Liver (tissue), 3 donors: Measurements from ENCODE around the gene DMRT1.

Experiments used
- EGR1 ChIP-seq, 2 donors: IDR thresholded peaks; 2 replicates each; pipeline ENCODE4 v1.6.1; 2016 to 2018; ENCODE audit warnings: antibody characterized with exemption in 2 of 2, low read depth in 2 of 2
- GABPA ChIP-seq, 2 donors: IDR thresholded peaks in 1 of 2; conservative IDR thresholded peaks in 1 of 2; 2 replicates each; pipeline ENCODE4 v1.6.1; 2016; ENCODE audit warnings: antibody characterized with exemption in 2 of 2, mild to moderate bottlenecking in 1 of 2, moderate library complexity in 1 of 2
- HNF4G ChIP-seq: IDR thresholded peaks from 2 replicates; pipeline ENCODE4 v1.6.1; 2016; ENCODE audit warnings: antibody characterized with exemption
- JUND ChIP-seq, 2 donors: IDR thresholded peaks; 2 replicates each; pipeline ENCODE4 v1.6.1; 2016; ENCODE audit warnings: antibody characterized with exemption in 2 of 2
- MAX ChIP-seq: IDR thresholded peaks from 2 replicates; pipeline ENCODE4 v1.6.1; 2016; ENCODE audit warnings: antibody characterized with exemption
- RAD21 ChIP-seq, 2 donors: IDR thresholded peaks; 2 replicates each; pipeline ENCODE4 v1.6.1; 2016; ENCODE audit warnings: antibody characterized with exemption in 2 of 2, mild to moderate bottlenecking in 2 of 2
- REST ChIP-seq: IDR thresholded peaks from 2 replicates; pipeline ENCODE4 v1.6.1; 2016; ENCODE audit warnings: antibody characterized with exemption, mild to moderate bottlenecking
- RXRA ChIP-seq, 2 donors: IDR thresholded peaks; 2 replicates each; pipeline ENCODE4 v1.6.1; 2017 to 2018; ENCODE audit warnings: antibody characterized with exemption in 2 of 2, mild to moderate bottlenecking in 1 of 2
- SP1 ChIP-seq: IDR thresholded peaks from 2 replicates; pipeline ENCODE4 v1.6.1; 2018; ENCODE audit warnings: antibody characterized with exemption, mild to moderate bottlenecking
- TAF1 ChIP-seq: conservative IDR thresholded peaks from 2 replicates; pipeline ENCODE4 v1.6.1; 2016; ENCODE audit warnings: antibody characterized with exemption, mild to moderate bottlenecking
- YY1 ChIP-seq: IDR thresholded peaks from 2 replicates; pipeline ENCODE4 v1.6.1; 2016; ENCODE audit warnings: antibody characterized with exemption, mild to moderate bottlenecking
- TF ChIP-seq, protein P1 (sequence below): fragments of 150-350 bp; IDR thresholded peaks from 2 replicates; pipeline ENCODE4 v1.5.1; 2017; ENCODE audit warnings: improper control_type of control experiment, low read depth, low read length; ENCODE audit not compliant: missing input control
- TF ChIP-seq, protein P2 (sequence below): IDR thresholded peaks from 2 replicates; pipeline ENCODE4 v1.6.1; 2016; ENCODE audit warnings: antibody characterized with exemption
- donor health status: healthy.
- donor health status: healthy.

DNA sequence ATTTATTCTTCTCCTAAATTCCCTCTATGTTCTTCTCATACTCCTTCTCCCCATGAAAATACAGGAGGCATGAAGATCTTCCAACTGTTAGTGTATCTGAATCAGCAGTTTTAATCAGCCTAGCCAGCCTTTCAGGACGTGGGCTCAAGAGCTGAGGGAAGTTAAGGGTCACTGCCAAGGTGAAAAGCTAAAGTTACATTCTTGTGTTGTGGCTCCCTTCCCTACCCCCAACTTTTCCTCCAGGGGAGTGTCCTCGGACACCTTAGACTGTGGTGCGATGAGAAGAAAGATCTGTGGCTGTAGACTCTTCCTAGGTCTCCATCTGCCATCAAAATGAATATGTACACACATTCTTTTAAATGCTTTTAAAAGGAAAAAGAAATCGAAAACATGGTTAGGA lies 139.1 kb downstream of the DMRT1 start:
- TF ChIP-seq TAF1: no peak
- TF ChIP-seq, protein P1, sequence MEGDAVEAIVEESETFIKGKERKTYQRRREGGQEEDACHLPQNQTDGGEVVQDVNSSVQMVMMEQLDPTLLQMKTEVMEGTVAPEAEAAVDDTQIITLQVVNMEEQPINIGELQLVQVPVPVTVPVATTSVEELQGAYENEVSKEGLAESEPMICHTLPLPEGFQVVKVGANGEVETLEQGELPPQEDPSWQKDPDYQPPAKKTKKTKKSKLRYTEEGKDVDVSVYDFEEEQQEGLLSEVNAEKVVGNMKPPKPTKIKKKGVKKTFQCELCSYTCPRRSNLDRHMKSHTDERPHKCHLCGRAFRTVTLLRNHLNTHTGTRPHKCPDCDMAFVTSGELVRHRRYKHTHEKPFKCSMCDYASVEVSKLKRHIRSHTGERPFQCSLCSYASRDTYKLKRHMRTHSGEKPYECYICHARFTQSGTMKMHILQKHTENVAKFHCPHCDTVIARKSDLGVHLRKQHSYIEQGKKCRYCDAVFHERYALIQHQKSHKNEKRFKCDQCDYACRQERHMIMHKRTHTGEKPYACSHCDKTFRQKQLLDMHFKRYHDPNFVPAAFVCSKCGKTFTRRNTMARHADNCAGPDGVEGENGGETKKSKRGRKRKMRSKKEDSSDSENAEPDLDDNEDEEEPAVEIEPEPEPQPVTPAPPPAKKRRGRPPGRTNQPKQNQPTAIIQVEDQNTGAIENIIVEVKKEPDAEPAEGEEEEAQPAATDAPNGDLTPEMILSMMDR: no peak
- TF ChIP-seq, protein P2, sequence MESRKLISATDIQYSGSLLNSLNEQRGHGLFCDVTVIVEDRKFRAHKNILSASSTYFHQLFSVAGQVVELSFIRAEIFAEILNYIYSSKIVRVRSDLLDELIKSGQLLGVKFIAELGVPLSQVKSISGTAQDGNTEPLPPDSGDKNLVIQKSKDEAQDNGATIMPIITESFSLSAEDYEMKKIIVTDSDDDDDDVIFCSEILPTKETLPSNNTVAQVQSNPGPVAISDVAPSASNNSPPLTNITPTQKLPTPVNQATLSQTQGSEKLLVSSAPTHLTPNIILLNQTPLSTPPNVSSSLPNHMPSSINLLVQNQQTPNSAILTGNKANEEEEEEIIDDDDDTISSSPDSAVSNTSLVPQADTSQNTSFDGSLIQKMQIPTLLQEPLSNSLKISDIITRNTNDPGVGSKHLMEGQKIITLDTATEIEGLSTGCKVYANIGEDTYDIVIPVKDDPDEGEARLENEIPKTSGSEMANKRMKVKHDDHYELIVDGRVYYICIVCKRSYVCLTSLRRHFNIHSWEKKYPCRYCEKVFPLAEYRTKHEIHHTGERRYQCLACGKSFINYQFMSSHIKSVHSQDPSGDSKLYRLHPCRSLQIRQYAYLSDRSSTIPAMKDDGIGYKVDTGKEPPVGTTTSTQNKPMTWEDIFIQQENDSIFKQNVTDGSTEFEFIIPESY: no peak
- no peak for TF ChIP-seq RAD21 (IDR thresholded peaks at IDR 0.05)
- TF ChIP-seq GABPA (IDR thresholded peaks at IDR 0.05 in 1 of 2, conservative IDR thresholded peaks at IDR 0.05 in 1 of 2): no peak
- no peak for TF ChIP-seq MAX
- no peak for TF ChIP-seq REST
- no peak for TF ChIP-seq YY1
- no peak for TF ChIP-seq JUND (IDR thresholded peaks at IDR 0.05)
- no peak for TF ChIP-seq SP1
- no peak for TF ChIP-seq EGR1 (IDR thresholded peaks at IDR 0.05; ENCODE audit: low read depth in 2 of 2)
- no peak for TF ChIP-seq RXRA (IDR thresholded peaks at IDR 0.05)
- TF ChIP-seq HNF4G: no peak
